Ishikawa (cell line): ENCODE results near the gene COL2A1.
A peak's percentile ranks its signal among the peaks of the same experiment; 100 is the strongest.

Source experiments
- CEBPB ChIP-seq: IDR thresholded peaks from 2 replicates; pipeline ENCODE4 v1.6.1; 2012
- CREB1 ChIP-seq: IDR thresholded peaks from 2 replicates; pipeline ENCODE4 v1.6.1; 2012; ENCODE audit warnings: low read depth
- EGR1 ChIP-seq: IDR thresholded peaks from 2 replicates; pipeline ENCODE4 v1.6.1; 2012
- EP300 ChIP-seq: IDR thresholded peaks from 2 replicates; pipeline ENCODE4 v1.6.1; 2012; ENCODE audit warnings: borderline replicate concordance
- USF1 ChIP-seq: IDR thresholded peaks from 2 replicates; pipeline ENCODE4 v1.6.1; 2012
- YY1 ChIP-seq: IDR thresholded peaks from 2 replicates; pipeline ENCODE4 v1.6.1; 2012; ENCODE audit warnings: low read depth
- ZBTB7A ChIP-seq: IDR thresholded peaks from 2 replicates; pipeline ENCODE4 v1.6.1; 2012; ENCODE audit warnings: low read depth
- TF ChIP-seq, protein P1 (sequence below): IDR thresholded peaks from 2 replicates; pipeline ENCODE4 v1.6.1; 2012

DNA sequence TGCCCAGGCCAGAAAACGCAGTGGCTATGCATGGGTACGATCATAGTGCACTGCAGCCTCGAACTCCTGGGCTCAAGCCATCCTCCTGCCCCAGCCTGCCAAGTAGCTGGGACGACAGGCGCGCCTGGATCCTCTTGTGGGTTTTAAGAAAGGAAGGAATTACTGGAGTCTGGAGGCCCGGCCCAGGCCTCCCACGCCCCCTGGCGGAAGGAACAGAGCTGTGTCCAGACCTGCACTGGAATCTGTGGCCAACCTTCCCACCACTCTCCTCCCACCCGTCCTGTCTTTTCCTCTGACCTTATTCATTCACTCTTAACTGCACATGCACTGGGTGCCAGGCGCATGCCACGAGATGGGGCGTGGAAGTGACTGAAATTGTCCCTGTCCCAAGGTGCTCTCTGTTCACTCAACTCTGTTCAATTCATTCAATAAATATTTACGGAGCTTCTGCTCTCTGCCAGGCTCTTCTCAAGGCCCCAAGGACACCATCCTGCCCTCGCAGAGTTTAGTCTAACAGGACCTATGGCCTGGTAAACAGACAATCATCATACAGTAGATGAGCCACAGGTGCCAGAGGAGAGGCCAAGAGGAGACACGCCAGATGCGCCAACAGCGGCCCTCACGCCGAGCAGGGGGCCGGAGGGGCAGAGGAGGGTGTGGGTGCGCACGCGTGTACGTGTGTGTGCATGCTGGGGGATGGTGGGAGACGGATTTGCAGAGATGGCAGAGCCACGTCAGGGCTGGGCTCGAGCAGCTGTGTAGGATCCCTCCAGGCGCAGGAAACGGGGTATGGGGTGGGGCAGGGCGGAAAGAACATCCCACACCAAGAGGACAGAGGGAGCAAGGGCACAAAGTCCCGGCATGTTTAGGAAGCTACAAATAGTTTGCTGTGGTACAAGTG is 54.6 kb downstream of the COL2A1 start:
- no peak for TF ChIP-seq EP300
- no peak for TF ChIP-seq YY1
- TF ChIP-seq CEBPB, result no peak
- TF ChIP-seq CREB1, result no peak
- TF ChIP-seq, protein P1, sequence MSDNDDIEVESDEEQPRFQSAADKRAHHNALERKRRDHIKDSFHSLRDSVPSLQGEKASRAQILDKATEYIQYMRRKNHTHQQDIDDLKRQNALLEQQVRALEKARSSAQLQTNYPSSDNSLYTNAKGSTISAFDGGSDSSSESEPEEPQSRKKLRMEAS, result peak; percentile 57; the same call in 1 of the 2 replicates
- TF ChIP-seq ZBTB7A, result no peak
- TF ChIP-seq EGR1, result no peak
- TF ChIP-seq USF1, result no peak
